Measurements from ENCODE around the gene ZNF385B. TPM values are rescaled to one million over a fixed set of nuclear protein-coding genes. Genes with fewer than 3 reads are reported as not detected.

The ZNF385B gene
- polyA plus RNA-seq, 1 experiment, result not detected

- Histone ChIP-seq H3K27ac (ENCODE audit: low read depth, low read length) (no peak overlapping the region), H3K27me3 (ENCODE audit: control insufficient read depth, insufficient read depth, low read length) (peaks cover 4% of the 10 kb centered on the region), H3K4me3 (ENCODE audit: low read depth, low read length) (no peak overlapping the region), H3K9me3 (ENCODE audit: control insufficient read depth, insufficient read depth, low read length) (no peaks in the 10 kb centered on the region)
- CTCF ChIA-PET, result interaction anchor here (1.1 to 1.5 kb wide), 2 partner anchors 358 to 359 kb away, joined by 4 read pairs; no protein-coding TSS in a partner anchor
- TF ChIP-seq CTCF (IDR thresholded peaks at IDR 0.05; ENCODE audit: low read depth, low read length), result no peak
- no peak for DNase-seq (ENCODE audit: low read depth, low spot score)
- POLR2A ChIA-PET, result no interaction called here
Measured at GRCh38 chr2:179770029-179770428, 91.4 kb downstream of the ZNF385B start.

- no peak overlapping the region for H3K4me3 ChIP-seq (ENCODE audit: low read depth, low read length)
- H3K9me3 ChIP-seq (ENCODE audit: control insufficient read depth, insufficient read depth, low read length), result no peaks in the 10 kb centered on the region
- DNase-seq (ENCODE audit: low read depth, low spot score), result no peak
- ChIA-PET CTCF (interaction anchor here (0.6 to 1.5 kb wide), 3 partner anchors 114 to 358 kb away, joined by 3 to 4 read pairs (median 4); no protein-coding TSS in a partner anchor), POLR2A (no interaction called here)
- TF ChIP-seq CTCF (IDR thresholded peaks at IDR 0.05; ENCODE audit: low read depth, low read length), result no peak
- H3K27me3 ChIP-seq (ENCODE audit: control insufficient read depth, insufficient read depth, low read length), result peaks cover 4% of the 10 kb centered on the region
- H3K27ac ChIP-seq (ENCODE audit: low read depth, low read length), result no peak overlapping the region
Measured at GRCh38 chr2:179769323-179769722, 92.1 kb downstream of the ZNF385B start.

GRCh38 chr2:179768765-179769164 is 92.6 kb downstream of the ZNF385B start:
- CTCF ChIA-PET, result interaction anchor here (0.6 to 1.5 kb wide), 2 partner anchors 114 to 356 kb away, joined by 3 to 4 read pairs; no protein-coding TSS in a partner anchor
- H3K4me3 ChIP-seq (ENCODE audit: low read depth, low read length), result no peak overlapping the region
- H3K9me3 ChIP-seq (ENCODE audit: control insufficient read depth, insufficient read depth, low read length), result no peaks in the 10 kb centered on the region
- H3K27me3 ChIP-seq (ENCODE audit: control insufficient read depth, insufficient read depth, low read length), result peaks cover 4% of the 10 kb centered on the region
- no peak for TF ChIP-seq CTCF (IDR thresholded peaks at IDR 0.05; ENCODE audit: low read depth, low read length)
- H3K27ac ChIP-seq (ENCODE audit: low read depth, low read length), result no peak overlapping the region
- POLR2A ChIA-PET, result no interaction called here
- no peak for DNase-seq (ENCODE audit: low read depth, low spot score)

- H3K4me3 ChIP-seq (ENCODE audit: low read depth, low read length), result no peak overlapping the region
- H3K27ac ChIP-seq (ENCODE audit: low read depth, low read length), result no peak overlapping the region
- no peaks in the 10 kb centered on the region for H3K9me3 ChIP-seq (ENCODE audit: control insufficient read depth, insufficient read depth, low read length)
- no peak for DNase-seq (ENCODE audit: low read depth, low spot score)
- POLR2A ChIA-PET, result interaction anchor here (0.6 kb wide), 1 partner anchor 37 kb away, joined by 3 read pairs; no protein-coding TSS in a partner anchor
- CTCF ChIA-PET, result no interaction called here
- no peak for TF ChIP-seq CTCF (IDR thresholded peaks at IDR 0.05; ENCODE audit: low read depth, low read length)
- peaks cover 4% of the 10 kb centered on the region for H3K27me3 ChIP-seq (ENCODE audit: control insufficient read depth, insufficient read depth, low read length)
Measured at GRCh38 chr2:179765666-179766065, 95.7 kb downstream of the ZNF385B start.

- H3K27ac ChIP-seq (ENCODE audit: low read depth, low read length), result no peak overlapping the region
- no peaks in the 10 kb centered on the region for H3K9me3 ChIP-seq (ENCODE audit: control insufficient read depth, insufficient read depth, low read length)
- H3K27me3 ChIP-seq (ENCODE audit: control insufficient read depth, insufficient read depth, low read length), result peaks cover 4% of the 10 kb centered on the region
- ChIA-PET CTCF (no interaction called here), POLR2A (no interaction called here)
- no peak overlapping the region for H3K4me3 ChIP-seq (ENCODE audit: low read depth, low read length)
- no peak for DNase-seq (ENCODE audit: low read depth, low spot score)
- TF ChIP-seq CTCF (IDR thresholded peaks at IDR 0.05; ENCODE audit: low read depth, low read length), result no peak
Measured at GRCh38 chr2:179764710-179765109, 96.7 kb downstream of the ZNF385B start.
